IMR-90 (cell line): ENCODE data around the gene NPR3. TPM values are rescaled to one million over a fixed set of nuclear protein-coding genes. Genes with fewer than 3 reads are reported as not detected.

Source experiments
- ATAC-seq: fragments of 200-7000 bp; cut with Tn5 transposase; 2 replicates; pipeline ENCODE4 v1.9.1; 2020; ENCODE audit warnings: low read depth, mild to moderate bottlenecking, moderate library complexity
- BruUV-seq: library from RNA; stranded (reverse); fragments of 400-500 nt; replicated peaks from 2 replicates; lab custom pipeline; 2021; lab: Mats Ljungman, UMichigan
- CTCF ChIA-PET: fragments of 300-600 bp; formaldehyde crosslinking; extraction: SDS; loops from one replicate; lab custom pipeline; 2021; ENCODE audit warnings: antibody characterized with exemption; lab: Yijun Ruan, JAX
- POLR2A ChIA-PET: fragments of 300-600 bp; sonication (Branson Sonifier 250); formaldehyde crosslinking; loops from one replicate; lab custom pipeline; 2022; ENCODE audit warnings: antibody characterized with exemption; ENCODE audit not compliant: unreplicated experiment; lab: Charles Lee
- DNase-seq: peaks from one replicate; pipeline ENCODE4 v3.0.0; 2013
- H2AFZ ChIP-seq: replicated peaks from 2 replicates; pipeline ENCODE3; 2013; ENCODE audit warnings: low read length, mild to moderate bottlenecking; ENCODE audit not compliant: poor library complexity
- H2AK5ac ChIP-seq: 2 replicates; pipeline ENCODE4 v1.6.1; 2013; ENCODE audit warnings: low read depth, low read length, inconsistent platforms
- H2AK9ac ChIP-seq: replicated peaks from 2 replicates; pipeline ENCODE3; 2013; ENCODE audit warnings: mild to moderate bottlenecking, low read depth, low read length, moderate library complexity; ENCODE audit not compliant: poor library complexity
- H2BK120ac ChIP-seq: 2 replicates; pipeline ENCODE4 v1.6.1; 2013; ENCODE audit warnings: low read depth, low read length, inconsistent platforms
- H2BK15ac ChIP-seq: 3 replicates; pipeline ENCODE4 v1.6.1; 2013; ENCODE audit warnings: low read depth, low read length, inconsistent platforms
- H2BK20ac ChIP-seq: 2 replicates; pipeline ENCODE4 v1.6.1; 2013; ENCODE audit warnings: low read depth, mild to moderate bottlenecking, inconsistent platforms, low read length, moderate library complexity
- H2BK5ac ChIP-seq: 2 replicates; pipeline ENCODE4 v1.6.1; 2013; ENCODE audit warnings: mild to moderate bottlenecking, low read depth, low read length, inconsistent platforms; ENCODE audit not compliant: poor library complexity, severe bottlenecking
- H3K14ac ChIP-seq: replicated peaks from 2 replicates; pipeline ENCODE4 v1.6.1; 2013; ENCODE audit warnings: low read depth, low read length, inconsistent platforms
- H3K18ac ChIP-seq: 2 replicates; pipeline ENCODE4 v1.6.1; 2013; ENCODE audit warnings: low read depth, low read length, control low read depth
- H3K23ac ChIP-seq: 2 replicates; pipeline ENCODE4 v1.6.1; 2013; ENCODE audit warnings: low read depth, low read length, inconsistent platforms
- H3K27ac ChIP-seq: 2 replicates; pipeline ENCODE4 v1.5.1; 2013; ENCODE audit warnings: mild to moderate bottlenecking, control low read depth, low read length; ENCODE audit not compliant: insufficient read depth
- H3K27me3 ChIP-seq: 2 replicates; pipeline ENCODE4 v1.6.1; 2013; ENCODE audit warnings: low read length; ENCODE audit not compliant: control insufficient read depth, insufficient read depth
- H3K36me3 ChIP-seq: 2 replicates; pipeline ENCODE4 v1.6.1; 2013; ENCODE audit warnings: low read length, mixed read lengths; ENCODE audit not compliant: control insufficient read depth, insufficient read depth
- H3K4ac ChIP-seq: 2 replicates; pipeline ENCODE4 v1.6.1; 2013; ENCODE audit warnings: low read depth, low read length, inconsistent platforms
- H3K4me1 ChIP-seq: 2 replicates; pipeline ENCODE4 v1.6.1; 2013; ENCODE audit warnings: low read length, mixed read lengths; ENCODE audit not compliant: control insufficient read depth, insufficient read depth
- H3K4me2 ChIP-seq: 2 replicates; pipeline ENCODE4 v1.6.1; 2013; ENCODE audit warnings: low read depth, mild to moderate bottlenecking, control low read depth, low read length, moderate library complexity
- H3K4me3 ChIP-seq: 2 replicates; pipeline ENCODE4 v1.5.1; 2013; ENCODE audit warnings: low read depth, mild to moderate bottlenecking, control low read depth, low read length, moderate library complexity; ENCODE audit not compliant: insufficient read depth
- H3K56ac ChIP-seq: 2 replicates; pipeline ENCODE4 v1.6.1; 2013; ENCODE audit warnings: low read length, inconsistent platforms; ENCODE audit not compliant: insufficient read depth; ENCODE audit errors: extremely low read depth
- H3K79me1 ChIP-seq, 2 experiments: 2 replicates each; pipeline ENCODE4 v1.6.1; 2013; ENCODE audit warnings: low read length in 2 of 2, inconsistent platforms in 1 of 2, low read depth in 1 of 2
- H3K9ac ChIP-seq: 2 replicates; pipeline ENCODE4 v1.6.1; 2013; ENCODE audit warnings: low read depth, low read length, control low read depth
- H3K9me1 ChIP-seq: 2 replicates; pipeline ENCODE4 v1.6.1; 2013; ENCODE audit warnings: low read length, inconsistent platforms; ENCODE audit not compliant: insufficient read depth
- H3K9me3 ChIP-seq: 2 replicates; pipeline ENCODE4 v1.6.1; 2013; ENCODE audit warnings: low read length; ENCODE audit not compliant: control insufficient read depth, insufficient read depth
- H4K20me1 ChIP-seq: 2 replicates; pipeline ENCODE4 v1.6.1; 2013; ENCODE audit warnings: low read length, inconsistent platforms; ENCODE audit not compliant: insufficient read depth
- H4K5ac ChIP-seq: 2 replicates; pipeline ENCODE4 v1.6.1; 2013; ENCODE audit warnings: mild to moderate bottlenecking, low read depth, low read length, control low read depth
- H4K8ac ChIP-seq, 2 experiments: 2 replicates each; pipeline ENCODE4 v1.6.1; 2013; ENCODE audit warnings: low read depth in 2 of 2, low read length in 2 of 2, control low read depth in 1 of 2, inconsistent platforms in 1 of 2
- H4K91ac ChIP-seq: 2 replicates; pipeline ENCODE4 v1.6.1; 2013; ENCODE audit warnings: low read depth, low read length, inconsistent platforms; ENCODE audit not compliant: insufficient read depth
- CHD1 ChIP-seq: IDR thresholded peaks from 2 replicates; pipeline ENCODE4 v1.6.1; 2012; ENCODE audit warnings: low read depth, low read length, improper control_type of control experiment
- ELK1 ChIP-seq: fragments of 150-350 bp; IDR thresholded peaks from 2 replicates; pipeline ENCODE4 v1.6.1; 2016; ENCODE audit warnings: low read depth, mild to moderate bottlenecking, low read length, moderate library complexity, borderline replicate concordance
- FOS ChIP-seq: fragments of 150-350 bp; IDR thresholded peaks from 2 replicates; pipeline ENCODE4 v1.6.1; 2016; ENCODE audit warnings: low read depth, low read length
- MAFK ChIP-seq: IDR thresholded peaks from 2 replicates; pipeline ENCODE4 v1.6.1; 2012; ENCODE audit warnings: low read depth, low read length, improper control_type of control experiment
- MAZ ChIP-seq: IDR thresholded peaks from 2 replicates; pipeline ENCODE4 v1.6.1; 2012; ENCODE audit warnings: low read depth, mild to moderate bottlenecking, low read length, improper control_type of control experiment, moderate library complexity, borderline replicate concordance
- MXI1 ChIP-seq: IDR thresholded peaks from 2 replicates; pipeline ENCODE4 v1.6.1; 2012; ENCODE audit warnings: low read depth, mild to moderate bottlenecking, low read length, moderate library complexity, borderline replicate concordance
- NFE2L2 ChIP-seq: fragments of 150-350 bp; IDR thresholded peaks from 2 replicates; pipeline ENCODE4 v1.6.1; 2016; ENCODE audit warnings: low read depth, mild to moderate bottlenecking, low read length
- POLR2A ChIP-seq: IDR thresholded peaks from 2 replicates; pipeline ENCODE4 v1.6.1; 2012; ENCODE audit warnings: mild to moderate bottlenecking, low read depth, low read length
- RAD21 ChIP-seq: IDR thresholded peaks from 2 replicates; pipeline ENCODE4 v1.6.1; 2012; ENCODE audit warnings: low read length, improper control_type of control experiment
- RCOR1 ChIP-seq: IDR thresholded peaks from 2 replicates; pipeline ENCODE4 v1.6.1; 2012; ENCODE audit warnings: mild to moderate bottlenecking, low read length, improper control_type of control experiment; ENCODE audit not compliant: insufficient replicate concordance
- RFX5 ChIP-seq: IDR thresholded peaks from 2 replicates; pipeline ENCODE4 v1.8.0; 2012; ENCODE audit warnings: low read depth, mild to moderate bottlenecking, low read length, moderate library complexity
- SMC3 ChIP-seq: fragments of 150-350 bp; IDR thresholded peaks from 2 replicates; pipeline ENCODE4 v1.6.1; 2016; ENCODE audit warnings: low read depth, mild to moderate bottlenecking, antibody characterized with exemption, low read length, moderate library complexity
- USF2 ChIP-seq: fragments of 150-350 bp; IDR thresholded peaks from 2 replicates; pipeline ENCODE4 v1.6.1; 2017; ENCODE audit warnings: mild to moderate bottlenecking, antibody characterized with exemption, low read length, low read depth
- WGBS, 2 experiments: methylation state at CpG; one replicate each; pipeline versions ENCODE4 v1.1.5 to v1.1.7; 2013; ENCODE audit warnings: missing lambda C conversion rate in 2 of 2; ENCODE audit not compliant: insufficient read length in 1 of 2; ENCODE audit errors: extremely low coverage in 2 of 2; 5-methylcytosine and 5-hydroxymethylcytosine counted together
- dilution Hi-C: fragments of 300-500 bp; cut with HindIII; formaldehyde crosslinking; loops from one replicate; pipeline ENCODE4 v1.14.3; 2018; ENCODE audit warnings: low sequenced_read_pairs; ENCODE audit not compliant: unreplicated experiment
- in situ Hi-C: fragments of 300-500 bp; cut with MboI; formaldehyde crosslinking; loops from 3 replicates; pipeline ENCODE4 v1.14.3; 2019; ENCODE audit warnings: low sequenced_read_pairs, inconsistent platforms, mixed read lengths
- intact Hi-C: fragments of 100-400 bp; cut with micrococcal nuclease; formaldehyde crosslinking; loops from 2 replicates; pipeline ENCODE4 v1.10.0; 2022
- polyA plus RNA-seq, 3 experiments: library from polyadenylated mRNA; depleted of rRNA; stranded (reverse); fragments of >200 nt; gene quantifications; 2 replicates each; pipeline ENCODE4 v1.2.3, GENCODE V29; 2012; ENCODE audit warnings: low replicate concordance in 1 of 3
- total RNA-seq: library from RNA; depleted of rRNA; stranded (reverse); fragments of >200 nt; gene quantifications from 2 replicates; pipeline ENCODE4 v1.2.3, GENCODE V29; 2012
- TF ChIP-seq, protein P1 (sequence below): conservative IDR thresholded peaks from 2 replicates; pipeline ENCODE4 v1.5.1; 2012; ENCODE audit warnings: mild to moderate bottlenecking, low read depth, low read length, improper control_type of control experiment

NPR3 gene
- total and polyA plus RNA-seq, 2 of the 4 experiments (the other 2 are of a cell fraction) = 24.6 to 88.2 TPM

GRCh38 chr5:32805971-32806638 is 95.0 kb downstream of the NPR3 start:
- Histone ChIP-seq H3K36me3 (no peaks in the 10 kb centered on the region), H3K9me1 (0 out of 2 replicates have a peak, but pooled peaks cover 5% of the 10 kb centered on the region), H4K91ac (peak overlapping the region; percentile 80), H2AK5ac (peak overlapping the region; percentile 15; the same call in 1 of the 2 replicates), H3K56ac (peak overlapping the region; percentile 96), H4K8ac (peak overlapping the region; percentile 61 to 98), H3K9me3 (peaks cover 5% of the 10 kb centered on the region; the same call in 1 of the 2 replicates), H3K18ac (peak overlapping the region; percentile 99), H2BK20ac (peak overlapping the region; percentile 87), H2AK9ac (no peak overlapping the region), H4K5ac (peak overlapping the region; percentile 98), H3K4me1 (peaks cover 10% of the 10 kb centered on the region), H2BK5ac (peak overlapping the region; percentile 100), H3K27ac (peak overlapping the region; percentile 82), H3K27me3 (no peaks in the 10 kb centered on the region), H3K4ac (peak overlapping the region; percentile 86; the same call in 1 of the 2 replicates), H3K14ac (peak overlapping the region; percentile 85), H3K4me2 (peak overlapping the region; percentile 98), H2BK15ac (peak overlapping the region; percentile 88), H3K4me3 (peak overlapping the region; percentile 28; the same call in 1 of the 2 replicates), H3K79me1 (no peaks in the 10 kb centered on the region), H2AFZ (peak overlapping the region; percentile 83), H3K9ac (peak overlapping the region; percentile 87), H2BK120ac (peak overlapping the region; percentile 96), H3K23ac (peak overlapping the region; percentile 93), H4K20me1 (no peaks in the 10 kb centered on the region)
- 0% methylated on average over 1 of the region's 6 CpGs; no CpG with 5 or more reads in 1 of the 2 experiments for WGBS, 2 experiments
- in situ Hi-C loops (no loop called here), dilution Hi-C loops (no loop called here), intact Hi-C loops (no loop called here)
- CTCF ChIA-PET = interaction anchor here (0.6 to 1.1 kb wide), 6 partner anchors 16 to 103 kb away, joined by 3 to 9 read pairs (median 3); no protein-coding TSS in a partner anchor
- ATAC-seq (peak; percentile 83), DNase-seq (peak; percentile 94)
- POLR2A ChIA-PET = no interaction called here
- no TSS peak for BruUV-seq
- TF ChIP-seq POLR2A (peak; percentile 32; the same call in 1 of the 2 replicates), FOS (peak; percentile 73), RAD21 (no peak), RFX5 (no peak), USF2 (no peak), MAFK (no peak), RCOR1 (no peak), MXI1 (no peak), NFE2L2 (peak; percentile 50; the same call in 1 of the 2 replicates), CHD1 (no peak), MAZ (no peak), ELK1 (no peak), SMC3 (0 out of 2 replicates have a peak, but pooled peaks have one; percentile 6)
- TF ChIP-seq, protein P1, sequence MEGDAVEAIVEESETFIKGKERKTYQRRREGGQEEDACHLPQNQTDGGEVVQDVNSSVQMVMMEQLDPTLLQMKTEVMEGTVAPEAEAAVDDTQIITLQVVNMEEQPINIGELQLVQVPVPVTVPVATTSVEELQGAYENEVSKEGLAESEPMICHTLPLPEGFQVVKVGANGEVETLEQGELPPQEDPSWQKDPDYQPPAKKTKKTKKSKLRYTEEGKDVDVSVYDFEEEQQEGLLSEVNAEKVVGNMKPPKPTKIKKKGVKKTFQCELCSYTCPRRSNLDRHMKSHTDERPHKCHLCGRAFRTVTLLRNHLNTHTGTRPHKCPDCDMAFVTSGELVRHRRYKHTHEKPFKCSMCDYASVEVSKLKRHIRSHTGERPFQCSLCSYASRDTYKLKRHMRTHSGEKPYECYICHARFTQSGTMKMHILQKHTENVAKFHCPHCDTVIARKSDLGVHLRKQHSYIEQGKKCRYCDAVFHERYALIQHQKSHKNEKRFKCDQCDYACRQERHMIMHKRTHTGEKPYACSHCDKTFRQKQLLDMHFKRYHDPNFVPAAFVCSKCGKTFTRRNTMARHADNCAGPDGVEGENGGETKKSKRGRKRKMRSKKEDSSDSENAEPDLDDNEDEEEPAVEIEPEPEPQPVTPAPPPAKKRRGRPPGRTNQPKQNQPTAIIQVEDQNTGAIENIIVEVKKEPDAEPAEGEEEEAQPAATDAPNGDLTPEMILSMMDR = no peak
